PC-9 (cell line): ENCODE data around the gene COL25A1. TPM values are rescaled to one million over a fixed set of nuclear protein-coding genes. Genes with fewer than 3 reads are reported as not detected.

ENCODE experiments used
- BruUV-seq: library from RNA; stranded (reverse); fragments of 400-500 nt; replicated peaks from 2 replicates; lab custom pipeline; 2021; lab: Mats Ljungman, UMichigan
- CTCF ChIA-PET: fragments of 300-600 bp; sonication (Branson Sonifier 250); formaldehyde crosslinking; loops from one replicate; lab custom pipeline; 2022; ENCODE audit warnings: antibody characterized with exemption; lab: Charles Lee
- POLR2A ChIA-PET: fragments of 300-600 bp; sonication (Branson Sonifier 250); formaldehyde crosslinking; loops from one replicate; lab custom pipeline; 2022; ENCODE audit warnings: antibody characterized with exemption; ENCODE audit not compliant: unreplicated experiment; lab: Charles Lee
- DNase-seq, 2 experiments: peaks; one replicate each; pipeline versions ENCODE4 v3.0.0 to v3.0.0-alpha.2; 2015 to 2022; ENCODE audit warnings: mixed read lengths in 1 of 2
- H2AFZ ChIP-seq: fragments of 200-600 bp; sonication (generic); 2 replicates; pipeline ENCODE4 v1.8.1; 2017; ENCODE audit warnings: antibody characterized with exemption
- H3F3A ChIP-seq: fragments of 200-600 bp; sonication (generic); 2 replicates; pipeline ENCODE4 v1.8.1; 2017; ENCODE audit warnings: antibody characterized with exemption, mild to moderate bottlenecking, low read depth; ENCODE audit not compliant: insufficient read depth
- H3K27ac ChIP-seq: fragments of 200-600 bp; sonication (generic); 2 replicates; pipeline ENCODE4 v1.6.1; 2016; ENCODE audit warnings: mixed run types
- H3K27me3 ChIP-seq: fragments of 200-600 bp; sonication (generic); 2 replicates; pipeline ENCODE4 v1.6.1; 2016; ENCODE audit warnings: low read depth, mixed run types; ENCODE audit not compliant: insufficient read depth
- H3K36me3 ChIP-seq: fragments of 200-600 bp; sonication (generic); 2 replicates; pipeline ENCODE4 v1.6.1; 2016; ENCODE audit warnings: low read depth, mixed run types
- H3K4me1 ChIP-seq: fragments of 200-600 bp; sonication (generic); replicated peaks from 2 replicates; pipeline ENCODE4 v1.6.1; 2016; ENCODE audit warnings: mixed run types; ENCODE audit not compliant: insufficient read depth
- H3K4me2 ChIP-seq: fragments of 200-600 bp; sonication (generic); 2 replicates; pipeline ENCODE4 v1.6.1; 2017; ENCODE audit warnings: mixed run types
- H3K4me3 ChIP-seq: fragments of 200-600 bp; sonication (generic); 2 replicates; pipeline ENCODE4 v1.6.1; 2016; ENCODE audit warnings: mixed run types
- H3K79me2 ChIP-seq: fragments of 200-600 bp; sonication (generic); 2 replicates; pipeline ENCODE4 v1.6.1; 2017; ENCODE audit warnings: low read depth, mixed run types
- H3K9me2 ChIP-seq: fragments of 200-600 bp; sonication (generic); 2 replicates; pipeline ENCODE4 v1.8.1; 2017; ENCODE audit warnings: mild to moderate bottlenecking; ENCODE audit not compliant: insufficient read depth
- H3K9me3 ChIP-seq: fragments of 200-600 bp; sonication (generic); 2 replicates; pipeline ENCODE4 v1.8.1; 2016; ENCODE audit warnings: low read depth; ENCODE audit not compliant: insufficient read depth
- H4K20me1 ChIP-seq: fragments of 200-600 bp; sonication (generic); 2 replicates; pipeline ENCODE4 v1.8.1; 2017; ENCODE audit not compliant: insufficient read depth
- CTCF ChIP-seq: fragments of 200-600 bp; sonication (generic); conservative IDR thresholded peaks from 2 replicates; pipeline ENCODE4 v1.6.1; 2017; ENCODE audit warnings: mixed run types, antibody characterized with exemption, mild to moderate bottlenecking, moderate library complexity
- EZH2 ChIP-seq: fragments of 200-600 bp; sonication (generic); IDR thresholded peaks from 2 replicates; pipeline ENCODE4 v1.8.0; 2017; ENCODE audit warnings: antibody characterized with exemption, low read depth
- intact Hi-C: fragments of 100-400 bp; cut with micrococcal nuclease; formaldehyde crosslinking; loops from one replicate; pipeline ENCODE4 v1.10.0; 2022; ENCODE audit not compliant: unreplicated experiment
- total RNA-seq: library from RNA; stranded (reverse); gene quantifications from 2 replicates; pipeline ENCODE4 v1.2.3, GENCODE V29; 2021

Gene COL25A1
- total RNA-seq, 1 experiment from 2014 or later = not detected

- H3K4me2 ChIP-seq = peak overlapping the region; percentile 26; the same call in 1 of the 2 replicates
- H2AFZ ChIP-seq = no peak overlapping the region
- TF ChIP-seq EZH2 = no peak
- no peak for TF ChIP-seq CTCF
- no peaks in the 10 kb centered on the region for H3K9me3 ChIP-seq
- H4K20me1 ChIP-seq = no peaks in the 10 kb centered on the region
- DNase-seq = peak in 1 of 2 experiments; percentile 66
- no peak overlapping the region for H3K4me3 ChIP-seq
- BruUV-seq = no TSS peak
- POLR2A ChIA-PET = interaction anchor here (0.9 kb wide), 1 partner anchor 1019 kb away, joined by 5 read pairs; no protein-coding TSS in a partner anchor
- CTCF ChIA-PET = no interaction called here
- no peak overlapping the region for H3K27ac ChIP-seq
- intact Hi-C loops = no loop called here
- peaks cover 9% of the 10 kb centered on the region; the same call in 1 of the 2 replicates for H3K4me1 ChIP-seq
- no peaks in the 10 kb centered on the region for H3K27me3 ChIP-seq
- H3K36me3 ChIP-seq = no peaks in the 10 kb centered on the region
- H3K79me2 ChIP-seq = no peaks in the 10 kb centered on the region
- H3F3A ChIP-seq = no peaks in the 10 kb centered on the region
- no peaks in the 10 kb centered on the region for H3K9me2 ChIP-seq
Measured at GRCh38 chr4:108954880-108955279, 347.6 kb downstream of the COL25A1 start.

DNA sequence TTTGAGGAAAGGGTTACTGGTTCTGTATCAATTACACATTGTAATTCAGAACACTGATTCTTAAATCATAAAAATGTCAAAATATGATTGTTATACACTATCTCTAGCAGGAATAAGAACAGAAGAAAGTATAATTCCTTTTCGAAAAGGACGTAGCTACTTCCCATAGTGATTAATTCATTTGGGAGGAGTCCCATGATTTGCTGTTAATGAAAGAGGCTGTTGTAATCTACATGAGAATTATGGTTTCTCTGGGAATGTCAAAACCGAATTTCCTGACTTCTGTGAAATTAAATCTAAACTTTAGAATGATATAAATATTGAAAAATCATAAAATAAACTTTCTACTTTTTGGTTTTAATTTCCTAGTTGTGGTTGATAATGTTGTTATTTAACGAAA lies 348.5 kb downstream of the COL25A1 start:
- Histone ChIP-seq H3K79me2 (no peaks in the 10 kb centered on the region), H3K4me2 (no peak overlapping the region), H3K9me2 (no peaks in the 10 kb centered on the region), H2AFZ (no peak overlapping the region), H3F3A (no peaks in the 10 kb centered on the region), H3K27me3 (no peaks in the 10 kb centered on the region), H3K9me3 (no peaks in the 10 kb centered on the region), H3K4me3 (no peak overlapping the region), H3K4me1 (peaks cover 9% of the 10 kb centered on the region; the same call in 1 of the 2 replicates), H3K36me3 (no peaks in the 10 kb centered on the region), H4K20me1 (no peaks in the 10 kb centered on the region), H3K27ac (no peak overlapping the region)
- no TSS peak for BruUV-seq
- ChIA-PET CTCF (no interaction called here), POLR2A (no interaction called here)
- intact Hi-C loops = no loop called here
- no peak for DNase-seq
- TF ChIP-seq CTCF (no peak), EZH2 (no peak)

- intact Hi-C loops = no loop called here
- H3K36me3 ChIP-seq = no peaks in the 10 kb centered on the region
- ChIA-PET POLR2A (no interaction called here), CTCF (no interaction called here)
- H3K4me2 ChIP-seq = no peak overlapping the region
- TF ChIP-seq CTCF = no peak
- TF ChIP-seq EZH2 = no peak
- no TSS peak for BruUV-seq
- H3K4me3 ChIP-seq = no peak overlapping the region
- no peak overlapping the region for H3K27ac ChIP-seq
- H3F3A ChIP-seq = no peaks in the 10 kb centered on the region
- no peaks in the 10 kb centered on the region for H3K79me2 ChIP-seq
- no peak overlapping the region for H2AFZ ChIP-seq
- H3K4me1 ChIP-seq = peaks cover 4% of the 10 kb centered on the region; the same call in 1 of the 2 replicates
- H3K27me3 ChIP-seq = no peaks in the 10 kb centered on the region
- H3K9me3 ChIP-seq = no peaks in the 10 kb centered on the region
- no peaks in the 10 kb centered on the region for H3K9me2 ChIP-seq
- H4K20me1 ChIP-seq = no peaks in the 10 kb centered on the region
- no peak for DNase-seq
Measured at GRCh38 chr4:108950158-108950915, 352.1 kb downstream of the COL25A1 start.
